ENCODE data around the gene STX10.
"Not testable (repeated sequence)": the region's sequence is repeated elsewhere in the genome, so short reads cannot be mapped to it uniquely, and the experiment has no call there.

DNA sequence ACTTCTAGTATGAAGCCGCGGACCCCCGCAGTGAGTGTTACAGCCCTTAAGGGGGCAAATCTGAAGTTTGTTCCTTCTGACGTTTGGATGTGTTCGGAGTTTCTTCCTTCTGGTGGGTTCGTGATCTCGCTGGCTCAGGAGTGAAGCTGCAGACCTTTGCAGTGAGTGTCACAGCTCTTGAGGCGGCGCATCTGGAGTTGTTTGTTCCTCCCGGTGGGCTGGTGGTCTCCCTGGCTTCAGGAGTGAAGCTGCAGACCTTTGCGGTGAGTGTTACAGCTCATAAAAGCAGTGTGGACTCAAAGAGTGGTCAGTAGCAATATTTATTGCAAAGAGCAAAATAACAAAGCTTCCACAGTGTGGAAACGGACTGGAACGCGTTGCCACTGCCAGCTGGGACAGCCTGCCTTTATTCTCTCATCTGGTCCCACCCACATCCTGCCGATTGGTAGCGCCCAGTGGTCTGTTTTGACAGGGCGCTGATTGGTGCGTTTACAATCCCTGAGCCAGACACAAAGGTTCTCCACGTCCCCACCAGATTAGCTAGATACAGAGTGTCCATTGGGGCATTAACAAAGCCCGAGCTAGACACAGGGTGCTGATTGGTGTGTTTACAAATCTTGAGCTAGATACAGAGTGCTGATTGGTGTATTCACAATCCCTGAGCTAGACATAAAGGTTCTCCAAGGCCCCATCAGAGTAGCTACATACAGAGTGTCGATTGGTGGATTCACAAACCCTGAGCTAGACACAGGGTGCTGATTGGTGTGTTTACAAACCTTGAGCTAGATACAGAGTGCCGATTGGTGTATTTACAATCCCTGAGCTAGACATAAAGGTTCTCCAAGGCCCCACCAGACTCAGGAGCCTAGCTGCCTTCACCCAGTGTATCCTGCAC is 35.8 kb upstream of the STX10 start:
- not testable (repeated sequence) for TF ChIP-seq EZH2 (IDR thresholded peaks at IDR 0.05)
- TF ChIP-seq, protein P1, sequence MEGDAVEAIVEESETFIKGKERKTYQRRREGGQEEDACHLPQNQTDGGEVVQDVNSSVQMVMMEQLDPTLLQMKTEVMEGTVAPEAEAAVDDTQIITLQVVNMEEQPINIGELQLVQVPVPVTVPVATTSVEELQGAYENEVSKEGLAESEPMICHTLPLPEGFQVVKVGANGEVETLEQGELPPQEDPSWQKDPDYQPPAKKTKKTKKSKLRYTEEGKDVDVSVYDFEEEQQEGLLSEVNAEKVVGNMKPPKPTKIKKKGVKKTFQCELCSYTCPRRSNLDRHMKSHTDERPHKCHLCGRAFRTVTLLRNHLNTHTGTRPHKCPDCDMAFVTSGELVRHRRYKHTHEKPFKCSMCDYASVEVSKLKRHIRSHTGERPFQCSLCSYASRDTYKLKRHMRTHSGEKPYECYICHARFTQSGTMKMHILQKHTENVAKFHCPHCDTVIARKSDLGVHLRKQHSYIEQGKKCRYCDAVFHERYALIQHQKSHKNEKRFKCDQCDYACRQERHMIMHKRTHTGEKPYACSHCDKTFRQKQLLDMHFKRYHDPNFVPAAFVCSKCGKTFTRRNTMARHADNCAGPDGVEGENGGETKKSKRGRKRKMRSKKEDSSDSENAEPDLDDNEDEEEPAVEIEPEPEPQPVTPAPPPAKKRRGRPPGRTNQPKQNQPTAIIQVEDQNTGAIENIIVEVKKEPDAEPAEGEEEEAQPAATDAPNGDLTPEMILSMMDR (IDR thresholded peaks at IDR 0.05): not testable (repeated sequence)
